Suprapubic skin (tissue), 4 donors: ENCODE data around the gene BNC2. TPM values are rescaled to one million over a fixed set of nuclear protein-coding genes. Genes with fewer than 3 reads are reported as not detected.

Experiments used
- DNase-seq, 2 donors: peaks; one replicate each; pipeline ENCODE4 v3.0.0-alpha.2; 2019; ENCODE audit warnings: low spot score in 2 of 2
- H3K27ac ChIP-seq: fragments of 200-600 bp; sonication (generic); one replicate; pipeline ENCODE4 v1.5.1; 2019
- H3K27me3 ChIP-seq: fragments of 200-600 bp; sonication (generic); one replicate; pipeline ENCODE4 v1.5.1; 2019
- H3K36me3 ChIP-seq: fragments of 200-600 bp; sonication (generic); one replicate; pipeline ENCODE4 v1.5.1; 2019
- H3K4me1 ChIP-seq: fragments of 200-600 bp; sonication (generic); one replicate; pipeline ENCODE4 v1.5.1; 2019
- H3K4me3 ChIP-seq: fragments of 200-600 bp; sonication (generic); one replicate; pipeline ENCODE4 v1.5.1; 2019; ENCODE audit warnings: mild to moderate bottlenecking
- H3K9me3 ChIP-seq: fragments of 200-600 bp; sonication (generic); one replicate; pipeline ENCODE4 v1.5.1; 2019
- EP300 ChIP-seq: sonication (generic); formaldehyde crosslinking; IDR thresholded peaks from one replicate; pipeline ENCODE4 v1.6.1; 2017; ENCODE audit warnings: antibody characterized with exemption
- POLR2A ChIP-seq, 2 donors: fragments of 450-650 bp; IDR thresholded peaks; one replicate each; pipeline ENCODE4 v1.6.1; 2017; ENCODE audit warnings: antibody characterized with exemption in 2 of 2, mild to moderate bottlenecking in 2 of 2, moderate library complexity in 2 of 2
- POLR2AphosphoS5 ChIP-seq, 3 donors: sonication (generic); formaldehyde crosslinking; IDR thresholded peaks; one replicate each; pipeline ENCODE4 v1.6.1; 2017; ENCODE audit warnings: antibody characterized with exemption in 3 of 3
- WGBS: methylation state at CpG from one replicate; pipeline ENCODE4 v1.1.5; 2018; 5-methylcytosine and 5-hydroxymethylcytosine counted together
- total RNA-seq, 4 donors: library from RNA; depleted of rRNA; stranded (reverse); fragments of >200 nt; gene quantifications; one replicate each; pipeline ENCODE4 v1.1.0, GENCODE V29; 2016
- TF ChIP-seq, protein P1 (sequence below), 2 donors: fragments of 200-600 bp in 1 of 2; fragments of 450-650 bp in 1 of 2; sonication (generic) in 1 of 2; IDR thresholded peaks; one replicate each; pipeline ENCODE4 v1.5.1; 2016 to 2019; ENCODE audit warnings: antibody characterized with exemption in 2 of 2, mild to moderate bottlenecking in 1 of 2, moderate library complexity in 1 of 2

BNC2 gene
- total RNA-seq, 4 donors from 2014 or later = 6.5 to 12.3 (median 8.9) TPM

GRCh38 chr9:16868701-16869100 is 1.8 kb downstream of the BNC2 start:
- 46% methylated on average over 5 of the region's 5 CpGs for WGBS
- DNase-seq = no peak
- no peaks in the 10 kb centered on the region for H3K27me3 ChIP-seq
- TF ChIP-seq EP300 (no peak), POLR2A (IDR thresholded peaks at IDR 0.05) (no peak), POLR2AphosphoS5 (IDR thresholded peaks at IDR 0.05) (no peak)
- TF ChIP-seq, protein P1, sequence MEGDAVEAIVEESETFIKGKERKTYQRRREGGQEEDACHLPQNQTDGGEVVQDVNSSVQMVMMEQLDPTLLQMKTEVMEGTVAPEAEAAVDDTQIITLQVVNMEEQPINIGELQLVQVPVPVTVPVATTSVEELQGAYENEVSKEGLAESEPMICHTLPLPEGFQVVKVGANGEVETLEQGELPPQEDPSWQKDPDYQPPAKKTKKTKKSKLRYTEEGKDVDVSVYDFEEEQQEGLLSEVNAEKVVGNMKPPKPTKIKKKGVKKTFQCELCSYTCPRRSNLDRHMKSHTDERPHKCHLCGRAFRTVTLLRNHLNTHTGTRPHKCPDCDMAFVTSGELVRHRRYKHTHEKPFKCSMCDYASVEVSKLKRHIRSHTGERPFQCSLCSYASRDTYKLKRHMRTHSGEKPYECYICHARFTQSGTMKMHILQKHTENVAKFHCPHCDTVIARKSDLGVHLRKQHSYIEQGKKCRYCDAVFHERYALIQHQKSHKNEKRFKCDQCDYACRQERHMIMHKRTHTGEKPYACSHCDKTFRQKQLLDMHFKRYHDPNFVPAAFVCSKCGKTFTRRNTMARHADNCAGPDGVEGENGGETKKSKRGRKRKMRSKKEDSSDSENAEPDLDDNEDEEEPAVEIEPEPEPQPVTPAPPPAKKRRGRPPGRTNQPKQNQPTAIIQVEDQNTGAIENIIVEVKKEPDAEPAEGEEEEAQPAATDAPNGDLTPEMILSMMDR (IDR thresholded peaks at IDR 0.05) = no peak
- peaks cover 51% of the 10 kb centered on the region for H3K4me1 ChIP-seq
- no peaks in the 10 kb centered on the region for H3K36me3 ChIP-seq
- H3K27ac ChIP-seq = no peak overlapping the region
- H3K4me3 ChIP-seq = peak overlapping the region; percentile 86
- H3K9me3 ChIP-seq = no peaks in the 10 kb centered on the region

DNA sequence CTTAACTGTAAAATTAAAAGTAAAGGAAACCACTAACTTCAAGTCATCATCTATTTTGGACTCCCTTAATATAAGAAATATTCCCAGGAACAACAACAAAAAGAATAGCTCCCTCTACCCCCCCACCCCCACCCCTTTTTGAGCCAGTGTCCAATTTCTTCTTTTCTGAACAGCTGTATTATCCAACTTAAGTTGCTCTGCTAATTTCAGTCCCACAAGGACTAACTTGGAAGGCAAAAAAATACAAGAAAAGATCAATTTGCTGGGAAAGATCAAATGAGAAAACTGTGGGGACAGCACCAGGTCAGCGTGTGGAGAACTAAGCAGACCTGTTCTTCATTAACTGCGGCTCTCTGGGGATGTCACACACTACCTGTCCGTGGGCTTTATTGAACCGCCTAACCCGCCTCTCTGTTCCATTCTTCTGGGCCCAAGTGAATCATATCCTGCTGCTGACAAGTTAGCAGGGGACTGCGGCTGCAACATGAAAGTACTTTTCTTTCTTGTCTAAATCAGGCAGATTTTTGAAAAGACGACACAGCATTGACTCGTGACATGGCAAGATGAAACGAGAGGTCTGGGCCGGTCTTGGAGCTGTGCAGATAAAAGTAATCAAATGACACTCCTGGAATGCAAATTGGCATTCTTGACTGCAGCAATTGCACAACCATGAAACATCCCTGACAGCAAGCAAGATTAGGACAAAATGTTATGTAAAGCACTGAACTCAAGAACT is 2.7 kb downstream of the BNC2 start:
- H3K36me3 ChIP-seq = no peaks in the 10 kb centered on the region
- TF ChIP-seq EP300 = no peak
- peak in 1 of 3 donors; percentile 19 for TF ChIP-seq POLR2AphosphoS5 (IDR thresholded peaks at IDR 0.05)
- peak overlapping the region; percentile 24 for H3K4me3 ChIP-seq
- no peaks in the 10 kb centered on the region for H3K9me3 ChIP-seq
- DNase-seq = no peak
- peaks cover 51% of the 10 kb centered on the region for H3K4me1 ChIP-seq
- H3K27ac ChIP-seq = peak overlapping the region; percentile 69
- WGBS = 25% methylated on average over 10 of the region's 10 CpGs
- no peaks in the 10 kb centered on the region for H3K27me3 ChIP-seq

DNA sequence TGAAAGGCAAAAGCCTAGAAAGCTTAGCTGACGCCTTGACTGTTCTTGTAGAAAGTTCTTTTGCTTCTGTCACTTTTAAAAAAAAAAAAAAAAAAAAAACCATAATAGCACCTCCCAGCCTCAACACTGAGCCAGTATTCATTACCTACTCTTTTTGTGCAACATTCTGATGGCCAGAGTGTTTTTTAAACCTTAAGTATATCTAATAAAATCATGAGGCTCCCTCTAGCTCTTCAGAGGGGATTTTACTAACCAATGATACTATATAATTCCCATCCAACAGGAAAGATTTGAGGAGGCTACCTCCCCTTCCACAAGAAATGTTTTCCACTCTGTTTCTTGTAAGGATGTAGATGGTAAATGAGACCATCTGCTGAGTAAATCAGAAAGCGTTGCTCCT is 3.9 kb downstream of the BNC2 start:
- no peak overlapping the region for H3K27ac ChIP-seq
- peaks cover 43% of the 10 kb centered on the region for H3K4me1 ChIP-seq
- H3K4me3 ChIP-seq = no peak overlapping the region
- H3K36me3 ChIP-seq = no peaks in the 10 kb centered on the region
- TF ChIP-seq POLR2AphosphoS5 (IDR thresholded peaks at IDR 0.05) (no peak), POLR2A (IDR thresholded peaks at IDR 0.05) (no peak), EP300 (no peak)
- TF ChIP-seq, protein P1 (IDR thresholded peaks at IDR 0.05) = no peak
- no peak for DNase-seq
- H3K9me3 ChIP-seq = no peaks in the 10 kb centered on the region
- WGBS = 47% methylated on average over 2 of the region's 2 CpGs
- no peaks in the 10 kb centered on the region for H3K27me3 ChIP-seq

- no peak for DNase-seq
- H3K27ac ChIP-seq = no peak overlapping the region
- no peaks in the 10 kb centered on the region for H3K36me3 ChIP-seq
- 76% methylated on average over 10 of the region's 10 CpGs for WGBS
- TF ChIP-seq EP300 (no peak), POLR2AphosphoS5 (IDR thresholded peaks at IDR 0.05) (no peak), POLR2A (IDR thresholded peaks at IDR 0.05) (no peak)
- no peak overlapping the region for H3K4me3 ChIP-seq
- H3K9me3 ChIP-seq = no peaks in the 10 kb centered on the region
- H3K27me3 ChIP-seq = no peaks in the 10 kb centered on the region
- peaks cover 32% of the 10 kb centered on the region for H3K4me1 ChIP-seq
Observed at GRCh38 chr9:16864649-16865434, 5.6 kb downstream of the BNC2 start.

- H3K27ac ChIP-seq = no peak overlapping the region
- H3K27me3 ChIP-seq = no peaks in the 10 kb centered on the region
- 63% methylated on average over 3 of the region's 3 CpGs for WGBS
- H3K4me3 ChIP-seq = no peak overlapping the region
- no peaks in the 10 kb centered on the region for H3K36me3 ChIP-seq
- TF ChIP-seq, protein P1 (IDR thresholded peaks at IDR 0.05) = no peak
- no peak for TF ChIP-seq POLR2AphosphoS5 (IDR thresholded peaks at IDR 0.05)
- TF ChIP-seq POLR2A (IDR thresholded peaks at IDR 0.05) = no peak
- no peak for TF ChIP-seq EP300
- H3K9me3 ChIP-seq = no peaks in the 10 kb centered on the region
- peaks cover 7% of the 10 kb centered on the region for H3K4me1 ChIP-seq
- DNase-seq = no peak
Observed at GRCh38 chr9:16848179-16848578, 22.3 kb downstream of the BNC2 start.

- H3K9me3 ChIP-seq = no peaks in the 10 kb centered on the region
Observed at GRCh38 chr9:16846986-16847385, 23.5 kb downstream of the BNC2 start.

More at GRCh38 chr9:16846986-16847385, 23.5 kb downstream of the BNC2 start:
- Histone ChIP-seq H3K27ac (no peak overlapping the region), H3K4me3 (no peak overlapping the region), H3K4me1 (peaks cover 7% of the 10 kb centered on the region), H3K27me3 (no peaks in the 10 kb centered on the region), H3K36me3 (no peaks in the 10 kb centered on the region)
- 32% methylated on average over 3 of the region's 3 CpGs for WGBS
- TF ChIP-seq, protein P1 (IDR thresholded peaks at IDR 0.05) = no peak
- no peak for TF ChIP-seq POLR2AphosphoS5 (IDR thresholded peaks at IDR 0.05)
- no peak for TF ChIP-seq EP300
- no peak for TF ChIP-seq POLR2A (IDR thresholded peaks at IDR 0.05)
- DNase-seq = no peak
